K562 (cell line): ENCODE results near the gene SPINK4. TPM values are rescaled to one million over a fixed set of nuclear protein-coding genes. Genes with fewer than 3 reads are reported as not detected.

ENCODE experiments used
- ATAC-seq: fragments of 200-7000 bp; cut with Tn5 transposase; 3 replicates; pipeline ENCODE4 v1.9.1; 2020; ENCODE audit warnings: moderate library complexity
- BruUV-seq: library from RNA; stranded (reverse); fragments of 400-500 nt; replicated peaks from 2 replicates; lab custom pipeline; 2021; lab: Mats Ljungman, UMichigan
- CTCF ChIA-PET: fragments of 300-600 bp; formaldehyde crosslinking; extraction: SDS; loops from one replicate; lab custom pipeline; 2021; ENCODE audit warnings: low intra/inter-chr PET ratio; lab: Yijun Ruan, JAX
- POLR2A ChIA-PET: fragments of 300-600, 350-650 bp; sonication (Branson Sonifier 250); formaldehyde crosslinking; extraction: SDS; loops from one replicate; lab custom pipeline; 2021; ENCODE audit warnings: antibody characterized with exemption, inconsistent platforms; lab: Yijun Ruan, JAX
- DNase-seq, 4 experiments: peaks; one replicate each; pipeline versions ENCODE4 v3.0.0 to v3.0.0-alpha.2; 2011 to 2018; ENCODE audit warnings: low spot score in 3 of 4, mixed read lengths in 3 of 4; ENCODE audit errors: extremely low read depth in 1 of 4
- FAIRE-seq: peaks from 2 replicates; lab custom pipeline; 2011; peaks lifted over from hg19 to GRCh38; lab: Jason Lieb, UNC
- H2AFZ ChIP-seq: 2 replicates; pipeline ENCODE4 v1.6.0; 2011; ENCODE audit warnings: low read depth, low read length, control low read depth, inconsistent platforms
- H3K27ac ChIP-seq: fragments of 200-600 bp; 3 replicates; pipeline ENCODE4 v1.8.0; 2011; ENCODE audit warnings: low read depth, mild to moderate bottlenecking, control low read depth, inconsistent platforms, low read length, moderate library complexity, mixed read lengths; ENCODE audit errors: extremely low read depth
- H3K27me3 ChIP-seq, 2 experiments: fragments of 300-600 bp in 1 of 2; 2 replicates in 1 of 2; 3 replicates in 1 of 2; pipeline versions ENCODE4 v1.6.0 to v1.8.0; 2011; ENCODE audit warnings: inconsistent platforms in 2 of 2, low read length in 2 of 2, mild to moderate bottlenecking in 1 of 2, mixed read lengths in 1 of 2, moderate library complexity in 1 of 2; ENCODE audit not compliant: control insufficient read depth in 2 of 2, insufficient read depth in 2 of 2
- H3K36me3 ChIP-seq: fragments of 300-600 bp; 3 replicates; pipeline ENCODE4 v1.8.0; 2011; ENCODE audit warnings: mild to moderate bottlenecking, low read length, inconsistent platforms; ENCODE audit not compliant: control insufficient read depth, insufficient read depth
- H3K4me1 ChIP-seq, 2 experiments: fragments of 200-600 bp in 1 of 2; replicated peaks in 1 of 2; 2 replicates in 1 of 2; 3 replicates in 1 of 2; pipeline versions ENCODE4 v1.5.1 to v1.8.0; 2011; ENCODE audit warnings: inconsistent platforms in 2 of 2, low read length in 2 of 2, mild to moderate bottlenecking in 1 of 2, mixed read lengths in 1 of 2, moderate library complexity in 1 of 2; ENCODE audit not compliant: control insufficient read depth in 2 of 2, insufficient read depth in 2 of 2
- H3K4me2 ChIP-seq: 2 replicates; pipeline ENCODE4 v1.6.1; 2011; ENCODE audit warnings: low read length, control low read depth, inconsistent platforms, mixed read lengths; ENCODE audit not compliant: insufficient read depth
- H3K4me3 ChIP-seq: fragments of 200-600 bp; sonication (generic), shearing (Covaris generic); 2 replicates; pipeline ENCODE4 v1.5.1; 2016; ENCODE audit warnings: control low read depth, inconsistent platforms
- H3K79me2 ChIP-seq: fragments of 200-600 bp; 3 replicates; pipeline ENCODE4 v1.8.0; 2011; ENCODE audit warnings: low read length, inconsistent platforms; ENCODE audit not compliant: control insufficient read depth, insufficient read depth
- H3K9ac ChIP-seq, 2 experiments: 2 replicates each; pipeline versions ENCODE4 v1.6.0 to v1.6.1; 2011; ENCODE audit warnings: low read depth in 2 of 2, low read length in 2 of 2, control low read depth in 1 of 2, inconsistent platforms in 1 of 2, mild to moderate bottlenecking in 1 of 2, mixed read lengths in 1 of 2; ENCODE audit not compliant: insufficient read depth in 1 of 2
- H3K9me1 ChIP-seq: one replicate; pipeline ENCODE4 v1.6.0; 2011; ENCODE audit warnings: inconsistent platforms, mild to moderate bottlenecking, low read length, moderate library complexity; ENCODE audit not compliant: control insufficient read depth, insufficient read depth
- H3K9me3 ChIP-seq: replicated peaks from 2 replicates; pipeline ENCODE4 v1.5.1; 2011; ENCODE audit warnings: low read depth, low read length, inconsistent platforms; ENCODE audit not compliant: control insufficient read depth, insufficient read depth
- H4K20me1 ChIP-seq: replicated peaks from 2 replicates; pipeline ENCODE4 v1.6.1; 2011; ENCODE audit warnings: low read length, inconsistent platforms, mixed read lengths; ENCODE audit not compliant: control insufficient read depth, insufficient read depth
- CTBP1 ChIP-seq: fragments of 450-650 bp; IDR thresholded peaks from 2 replicates; pipeline ENCODE4 v1.6.1; 2016; ENCODE audit warnings: borderline replicate concordance
- CTCF ChIP-seq, 3 experiments: IDR thresholded peaks in 2 of 3; conservative IDR thresholded peaks in 1 of 3; 2 replicates each; pipeline ENCODE4 v1.5.1; 2011 to 2012; ENCODE audit warnings: low read length in 3 of 3, mild to moderate bottlenecking in 3 of 3, control low read depth in 2 of 3, improper control_type of control experiment in 1 of 3, inconsistent platforms in 1 of 3, low read depth in 1 of 3, mixed read lengths in 1 of 3, moderate library complexity in 1 of 3; ENCODE audit not compliant: insufficient read depth in 2 of 3
- EWSR1 ChIP-seq: fragments of 450-650 bp; IDR thresholded peaks from 2 replicates; pipeline ENCODE4 v1.6.1; 2018; ENCODE audit warnings: borderline replicate concordance, mild to moderate bottlenecking, low read depth, moderate library complexity; ENCODE audit not compliant: partially characterized antibody
- EZH2 ChIP-seq: IDR thresholded peaks from 2 replicates; pipeline ENCODE4 v1.6.1; 2012; ENCODE audit warnings: low read depth, mild to moderate bottlenecking, inconsistent platforms, low read length, borderline replicate concordance
- HLTF ChIP-seq: fragments of 450-650 bp; IDR thresholded peaks from 2 replicates; pipeline ENCODE4 v1.6.1; 2016
- HMGN3 ChIP-seq: IDR thresholded peaks from 2 replicates; pipeline ENCODE4 v1.6.1; 2011; ENCODE audit warnings: borderline replicate concordance, low read depth, mild to moderate bottlenecking, mixed read lengths, low read length; ENCODE audit not compliant: insufficient read length; ENCODE audit errors: extremely low read depth
- LCOR ChIP-seq: sonication (generic); formaldehyde crosslinking; IDR thresholded peaks from 2 replicates; pipeline ENCODE4 v1.8.0; 2022; ENCODE audit warnings: mild to moderate bottlenecking, missing genetic modification reagents
- NFIC ChIP-seq: fragments of 450-650 bp; IDR thresholded peaks from 2 replicates; pipeline ENCODE4 v1.6.1; 2017; ENCODE audit warnings: mild to moderate bottlenecking, inconsistent platforms
- PHF21A ChIP-seq: fragments of 450-650 bp; IDR thresholded peaks from 2 replicates; pipeline ENCODE4 v1.6.1; 2017; ENCODE audit warnings: low read depth, borderline replicate concordance
- YY1 ChIP-seq, 3 experiments: IDR thresholded peaks; 2 replicates each; pipeline ENCODE4 v1.6.1; 2011; ENCODE audit warnings: low read length in 2 of 3, mild to moderate bottlenecking in 2 of 3, moderate library complexity in 2 of 3, borderline replicate concordance in 1 of 3, control low read depth in 1 of 3, low read depth in 1 of 3; ENCODE audit not compliant: insufficient read depth in 3 of 3, insufficient replicate concordance in 2 of 3, control insufficient read depth in 1 of 3, insufficient read length in 1 of 3; ENCODE audit errors: extremely low read depth in 1 of 3
- ZC3H4 ChIP-seq: sonication (generic); formaldehyde crosslinking; IDR thresholded peaks from 2 replicates; pipeline ENCODE4 v1.9.0; 2021; ENCODE audit warnings: missing genetic modification reagents, borderline replicate concordance
- ZNF133 ChIP-seq: fragments of 250-450 bp; sonication (Bioruptor Pico); IDR thresholded peaks from 2 replicates; pipeline ENCODE4 v1.4.0; 2020; ENCODE audit warnings: mild to moderate bottlenecking
- ZNF436 ChIP-seq: fragments of 250-450, 450-650 bp; sonication (Bioruptor Pico); formaldehyde crosslinking; IDR thresholded peaks from 2 replicates; pipeline ENCODE4 v1.7.0; 2020; ENCODE audit warnings: mild to moderate bottlenecking
- ZNF449 ChIP-seq: fragments of 250-450 bp; sonication (Bioruptor Pico); IDR thresholded peaks from 2 replicates; pipeline ENCODE4 v1.8.0; 2022; ENCODE audit warnings: moderate library complexity, mild to moderate bottlenecking, inconsistent platforms
- ZNF785 ChIP-seq: fragments of 250-450 bp; sonication (Bioruptor Pico); IDR thresholded peaks from 2 replicates; pipeline ENCODE4 v1.4.0; 2020; ENCODE audit warnings: mild to moderate bottlenecking
- WGBS: fragments of 100-300 bp; shearing (Covaris generic); methylation state at CpG from one replicate; pipeline ENCODE4 v1.1.6; 2016; ENCODE audit warnings: low coverage, mixed read lengths; ENCODE audit not compliant: insufficient coverage; ENCODE audit errors: missing lambda C conversion rate; 5-methylcytosine and 5-hydroxymethylcytosine counted together
- in situ Hi-C: fragments of 300-500 bp; cut with MboI; formaldehyde crosslinking; loops from 4 replicates; pipeline ENCODE4 v1.15.0; 2018; ENCODE audit warnings: inconsistent platforms, mixed read lengths
- intact Hi-C: fragments of 100-400 bp; cut with micrococcal nuclease; formaldehyde crosslinking; loops from 2 replicates; pipeline ENCODE4 v1.14.2; 2022
- polyA plus RNA-seq, 8 experiments: library from polyadenylated mRNA; depleted of rRNA in 4 of 8; stranded (reverse) in 5 of 8; unstranded in 3 of 8; fragments of >200 nt; fragmentation: Nextera tagmentation in 2 of 8; fragmentation: Illumina TruSeq in 1 of 8; extraction: Ambion mirVana in 2 of 8; extraction: Trizol in 1 of 8; gene quantifications; 2 replicates each; pipeline versions ENCODE4 v1.2.1 to v1.2.3, GENCODE V29; 2011 to 2014; ENCODE audit warnings: inconsistent platforms in 1 of 8, missing spikeins in 1 of 8
- total RNA-seq, 7 experiments: library from RNA; depleted of rRNA in 6 of 7; stranded (reverse); fragments of >200 nt in 6 of 7; fragmentation: Illumina TruSeq in 2 of 7; extraction: Trizol in 2 of 7; gene quantifications; 2 replicates each; pipeline versions ENCODE4 v1.2.1 to v1.2.3, GENCODE V29; 2011 to 2021; ENCODE audit warnings: low replicate concordance in 1 of 7

SPINK4 gene
- total and polyA plus RNA-seq, 9 of the 15 experiments (the other 6 are each of a cell fraction or from before 2014, with no cell fraction given) = 0.74 to 5.5 (median 2.1) TPM; not detected in 2

GRCh38 chr9:33249983-33250382, 10.0 kb downstream of the SPINK4 start:
- POLR2A ChIA-PET = interaction anchor here (1.2 to 2.6 kb wide), 4 partner anchors 10 to 33 kb away, joined by 3 to 10 read pairs (median 7); partner anchors contain the start of genes BAG1, CHMP5 and SPINK4
- Histone ChIP-seq H3K4me1 (no peaks in the 10 kb centered on the region), H3K9me1 (no peaks in the 10 kb centered on the region), H3K79me2 (no peaks in the 10 kb centered on the region), H2AFZ (no peak overlapping the region), H3K4me3 (no peak overlapping the region), H3K4me2 (no peak overlapping the region), H4K20me1 (no peaks in the 10 kb centered on the region; the same call in 1 of the 2 replicates), H3K9ac (no peak overlapping the region), H3K36me3 (peaks cover 28% of the 10 kb centered on the region; the same call in 2 of the 3 replicates), H3K27ac (no peak overlapping the region), H3K27me3 (no peaks in the 10 kb centered on the region), H3K9me3 (no peaks in the 10 kb centered on the region)
- FAIRE-seq = no peak
- in situ Hi-C loops = loop anchor here (25.0 kb wide), 2 partner anchors 688 to 863 kb away; partner anchors contain the start of genes ACO1, NDUFB6, SMIM27 and TOPORS
- no peak for ATAC-seq
- no peak for DNase-seq
- BruUV-seq = no TSS peak
- 77% methylated on average over 2 of the region's 2 CpGs for WGBS
- intact Hi-C loops = no loop called here
- CTCF ChIA-PET = no interaction called here
- TF ChIP-seq CTBP1 (no peak), ZC3H4 (CRISPR knock-in tag) (no peak), NFIC (no peak), PHF21A (no peak), ZNF785 (CRISPR knock-in tag) (no peak), ZNF449 (no peak), EWSR1 (no peak), HMGN3 (no peak), EZH2 (no peak), CTCF (IDR thresholded peaks at IDR 0.05 in 2 of 3, conservative IDR thresholded peaks at IDR 0.05 in 1 of 3; ENCODE audit: insufficient read depth in 2 of 3, low read depth in 1 of 3, low read length in 3 of 3) (no peak), ZNF436 (CRISPR knock-in tag) (no peak), ZNF133 (no peak), YY1 (IDR thresholded peaks at IDR 0.05; ENCODE audit: borderline replicate concordance in 1 of 3, control insufficient read depth in 1 of 3, extremely low read depth in 1 of 3, insufficient read depth in 3 of 3, insufficient read length in 1 of 3, insufficient replicate concordance in 2 of 3, low read depth in 1 of 3, low read length in 2 of 3) (no peak), HLTF (no peak), LCOR (CRISPR knock-in tag) (no peak)
